ENCODE data around the gene CRYAA. TPM values are rescaled to one million over a fixed set of nuclear protein-coding genes. Genes with fewer than 3 reads are reported as not detected.

The CRYAA gene, protein sequence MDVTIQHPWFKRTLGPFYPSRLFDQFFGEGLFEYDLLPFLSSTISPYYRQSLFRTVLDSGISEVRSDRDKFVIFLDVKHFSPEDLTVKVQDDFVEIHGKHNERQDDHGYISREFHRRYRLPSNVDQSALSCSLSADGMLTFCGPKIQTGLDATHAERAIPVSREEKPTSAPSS
- not detected in 2 replicates for total RNA-seq

DNA sequence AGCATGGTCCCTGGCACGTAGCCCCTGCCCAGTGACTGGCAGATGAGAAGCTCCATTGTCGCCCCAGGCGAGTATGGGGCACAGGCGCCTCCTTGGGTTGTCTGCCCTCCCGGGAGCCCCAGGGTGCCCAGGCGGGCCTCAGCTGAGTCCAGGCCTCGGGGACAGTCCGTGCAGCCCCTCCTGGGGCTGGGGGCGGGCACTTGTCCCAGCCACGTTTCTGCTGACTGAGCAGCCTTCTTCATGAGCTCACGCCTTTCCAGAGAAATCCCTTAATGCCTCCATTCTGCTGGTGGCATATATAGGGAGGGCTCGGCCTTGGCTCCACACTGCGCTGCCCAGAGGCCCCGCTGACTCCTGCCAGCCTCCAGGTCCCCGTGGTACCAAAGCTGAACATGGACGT lies at the start of gene CRYAA:
Gene CRYAA (plus strand): TSS at position 301 of the 400 bp plus-strand sequence. CDS start 92 bp downstream, at position 393.

Other genes with a start within 250 kb of the CRYAA start
- gene ERVH48-1, start 243.4 kb upstream of the CRYAA start, total RNA-seq, result not detected in 2 replicates
- gene PKNOX1, start 194.4 kb upstream of the CRYAA start, total RNA-seq, result 17.9 and 40.0 TPM in 2 replicates
- gene CBS, start 93.2 kb upstream of the CRYAA start, total RNA-seq, result 32.2 and 92.5 TPM in 2 replicates
- 12.9 and 17.7 TPM in 2 replicates for gene U2AF1, start 61.4 kb upstream of the CRYAA start, total RNA-seq

Measured in smooth muscle cell of the pulmonary artery (primary cell).